AG04449 (cell line): Measurements from ENCODE around the gene HS3ST3A1.

Experiments
- CTCF ChIA-PET: fragments of 350-600 bp; formaldehyde crosslinking; extraction: SDS; loops from one replicate; lab custom pipeline; 2021; ENCODE audit warnings: antibody characterized with exemption; lab: Yijun Ruan, JAX
- POLR2A ChIA-PET: fragments of 400-600, 350-600 bp; formaldehyde crosslinking; extraction: SDS; loops from one replicate; lab custom pipeline; 2020; ENCODE audit warnings: antibody characterized with exemption, inconsistent platforms; lab: Yijun Ruan, JAX
- DNase-seq: peaks from one replicate; pipeline ENCODE4 v3.0.0-alpha.2; 2010; ENCODE audit warnings: low read depth, low spot score
- H3K4me3 ChIP-seq: 2 replicates; pipeline ENCODE4 v1.5.1; 2011; ENCODE audit warnings: low read depth, mild to moderate bottlenecking, control low read depth, low read length
- TF ChIP-seq, protein P1 (sequence below): IDR thresholded peaks from one replicate; pipeline ENCODE4 v1.5.1; 2011; ENCODE audit warnings: mild to moderate bottlenecking, moderate library complexity, low read length, control low read depth, inconsistent platforms; ENCODE audit not compliant: insufficient read depth; ENCODE audit errors: missing control alignments

HS3ST3A1 gene

DNA sequence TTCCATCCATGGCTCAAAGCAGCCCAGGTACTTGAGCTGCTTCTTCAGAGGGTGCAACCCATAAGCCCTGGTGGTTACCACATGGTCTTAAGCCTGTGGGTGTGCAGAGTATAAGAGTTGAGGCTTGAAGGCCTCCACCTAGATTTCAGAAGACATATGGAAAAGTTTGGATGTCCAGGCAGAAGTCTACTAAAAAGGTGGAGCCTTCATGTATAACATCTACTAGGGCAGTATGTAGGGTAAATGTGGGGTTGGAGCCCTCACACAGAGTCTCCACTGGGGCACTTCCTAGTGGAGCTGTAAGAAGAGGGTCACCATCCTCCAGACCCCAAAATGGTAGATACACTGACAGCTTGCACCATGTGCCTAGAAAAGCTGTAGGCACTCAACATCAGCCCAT, 120.9 kb downstream of the HS3ST3A1 start:
- DNase-seq = no peak
- H3K4me3 ChIP-seq = no peak overlapping the region
- ChIA-PET CTCF (no interaction called here), POLR2A (no interaction called here)
- TF ChIP-seq, protein P1, sequence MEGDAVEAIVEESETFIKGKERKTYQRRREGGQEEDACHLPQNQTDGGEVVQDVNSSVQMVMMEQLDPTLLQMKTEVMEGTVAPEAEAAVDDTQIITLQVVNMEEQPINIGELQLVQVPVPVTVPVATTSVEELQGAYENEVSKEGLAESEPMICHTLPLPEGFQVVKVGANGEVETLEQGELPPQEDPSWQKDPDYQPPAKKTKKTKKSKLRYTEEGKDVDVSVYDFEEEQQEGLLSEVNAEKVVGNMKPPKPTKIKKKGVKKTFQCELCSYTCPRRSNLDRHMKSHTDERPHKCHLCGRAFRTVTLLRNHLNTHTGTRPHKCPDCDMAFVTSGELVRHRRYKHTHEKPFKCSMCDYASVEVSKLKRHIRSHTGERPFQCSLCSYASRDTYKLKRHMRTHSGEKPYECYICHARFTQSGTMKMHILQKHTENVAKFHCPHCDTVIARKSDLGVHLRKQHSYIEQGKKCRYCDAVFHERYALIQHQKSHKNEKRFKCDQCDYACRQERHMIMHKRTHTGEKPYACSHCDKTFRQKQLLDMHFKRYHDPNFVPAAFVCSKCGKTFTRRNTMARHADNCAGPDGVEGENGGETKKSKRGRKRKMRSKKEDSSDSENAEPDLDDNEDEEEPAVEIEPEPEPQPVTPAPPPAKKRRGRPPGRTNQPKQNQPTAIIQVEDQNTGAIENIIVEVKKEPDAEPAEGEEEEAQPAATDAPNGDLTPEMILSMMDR = no peak

- TF ChIP-seq, protein P1 = no peak
- DNase-seq = no peak
- ChIA-PET CTCF (no interaction called here), POLR2A (no interaction called here)
- no peak overlapping the region for H3K4me3 ChIP-seq
Measured at GRCh38 chr17:13478326-13478830, 123.4 kb downstream of the HS3ST3A1 start.

- TF ChIP-seq, protein P1 = no peak
- DNase-seq = no peak
- CTCF ChIA-PET = interaction anchor here (1.4 kb wide), 1 partner anchor 12 kb away, joined by 3 read pairs; no protein-coding TSS in a partner anchor
Measured at GRCh38 chr17:13477180-13477611, 124.5 kb downstream of the HS3ST3A1 start.

DNA sequence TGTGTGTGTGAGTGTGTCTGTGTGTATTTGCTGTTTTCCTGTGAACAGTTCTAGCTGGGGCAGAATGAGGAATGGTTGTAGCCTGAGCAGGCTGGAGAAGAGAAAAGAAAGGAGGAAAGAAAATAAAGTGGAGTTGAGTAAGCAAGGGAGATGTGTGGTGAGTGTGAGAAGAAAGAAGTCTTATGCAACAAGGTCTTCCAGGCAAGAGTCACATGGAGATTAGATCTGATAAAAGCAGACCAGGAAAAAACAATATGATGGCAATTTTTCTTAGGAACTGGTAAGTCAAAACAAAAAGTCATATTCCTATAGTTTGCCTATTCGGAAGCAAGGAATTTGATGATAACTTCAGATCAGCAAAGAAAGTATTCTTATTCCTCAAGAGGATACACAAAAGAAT, 125.0 kb downstream of the HS3ST3A1 start:
- ChIA-PET CTCF (interaction anchor here (1.4 kb wide), 1 partner anchor 11 kb away, joined by 3 read pairs; no protein-coding TSS in a partner anchor), POLR2A (no interaction called here)
- no peak overlapping the region for H3K4me3 ChIP-seq
- DNase-seq = no peak
- TF ChIP-seq, protein P1 = no peak

More at GRCh38 chr17:13477180-13477611, 124.5 kb downstream of the HS3ST3A1 start:
- no peak overlapping the region for H3K4me3 ChIP-seq
- POLR2A ChIA-PET = no interaction called here

GRCh38 chr17:13475574-13476223, 126.0 kb downstream of the HS3ST3A1 start:
- TF ChIP-seq, protein P1 = no peak
- ChIA-PET POLR2A (no interaction called here), CTCF (no interaction called here)
- DNase-seq = no peak
- no peak overlapping the region for H3K4me3 ChIP-seq

DNA sequence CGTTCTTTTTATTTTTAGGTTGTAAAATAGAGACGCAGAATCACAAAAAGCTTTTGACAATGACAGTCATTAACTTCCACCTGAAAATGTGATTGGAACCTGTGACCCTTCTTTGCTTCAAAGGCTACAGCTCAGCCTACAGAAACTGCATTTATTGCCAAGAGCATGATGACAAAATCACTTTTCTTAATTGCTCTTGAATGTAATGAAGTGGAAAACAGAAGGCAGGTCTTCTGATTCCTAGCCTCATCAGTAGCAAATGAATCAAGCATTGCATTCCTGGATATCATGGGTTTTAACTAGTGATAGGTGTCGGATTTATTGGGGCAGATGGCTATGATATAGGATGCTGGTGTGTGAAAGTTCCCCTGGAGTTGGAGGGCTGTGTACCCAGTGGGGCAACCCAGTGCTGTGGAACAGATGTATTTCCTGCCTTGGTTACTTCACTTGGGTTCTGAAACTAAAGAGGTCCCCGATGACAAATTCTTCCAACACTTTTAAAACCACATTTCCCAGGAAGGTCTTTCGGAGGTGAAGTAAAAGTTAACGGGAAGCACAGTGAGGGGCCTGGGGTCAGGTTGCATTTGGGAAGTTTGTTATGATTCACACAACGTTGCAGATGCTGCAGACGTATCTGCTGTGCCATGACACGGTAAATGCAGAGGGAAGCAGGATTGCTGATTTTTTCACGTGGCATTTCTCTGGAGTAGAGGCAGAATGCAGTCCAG, 127.5 kb downstream of the HS3ST3A1 start:
- no peak for DNase-seq
- no peak overlapping the region for H3K4me3 ChIP-seq
- ChIA-PET CTCF (no interaction called here), POLR2A (no interaction called here)
- TF ChIP-seq, protein P1 = no peak
